22Rv1 (cell line): ENCODE results near the gene NUP93.

ENCODE experiments used
- H3K27ac ChIP-seq: fragments of 450-650 bp; 2 replicates; pipeline ENCODE4 v1.5.1; 2017
- CTCF ChIP-seq: fragments of 450-650 bp; IDR thresholded peaks from 2 replicates; pipeline ENCODE4 v1.5.1; 2017; ENCODE audit warnings: mild to moderate bottlenecking
- ZFX ChIP-seq: fragments of 450-650 bp; IDR thresholded peaks from 2 replicates; pipeline ENCODE4 v1.6.1; 2017; ENCODE audit warnings: antibody characterized with exemption, borderline replicate concordance

NUP93 gene

GRCh38 chr16:56860226-56861020 lies 130.5 kb downstream of the NUP93 start:
- TF ChIP-seq CTCF: no peak
- TF ChIP-seq ZFX: no peak
- H3K27ac ChIP-seq: no peak overlapping the region

- H3K27ac ChIP-seq: no peak overlapping the region
- TF ChIP-seq ZFX: no peak
- TF ChIP-seq CTCF: no peak
Observed at GRCh38 chr16:56861092-56861610, 131.2 kb downstream of the NUP93 start.

- H3K27ac ChIP-seq: no peak overlapping the region
- TF ChIP-seq CTCF (no peak), ZFX (no peak)
Observed at GRCh38 chr16:56861756-56862155, 131.8 kb downstream of the NUP93 start.

GRCh38 chr16:56862776-56863175 lies 132.8 kb downstream of the NUP93 start:
- TF ChIP-seq CTCF: no peak
- TF ChIP-seq ZFX: no peak
- H3K27ac ChIP-seq: no peak overlapping the region

GRCh38 chr16:56864960-56865359 lies 135.0 kb downstream of the NUP93 start, which contains the start of gene SLC12A3:
Gene SLC12A3, plus strand, starts transcription at chr16:56865207. Its CDS starts 29 bp downstream, at chr16:56865236.
- no peak for TF ChIP-seq CTCF
- no peak for TF ChIP-seq ZFX
- H3K27ac ChIP-seq: no peak within 1 kb of the TSS

GRCh38 chr16:56865394-56866062 lies 135.6 kb downstream of the NUP93 start:
- TF ChIP-seq ZFX (no peak), CTCF (no peak)
- no peak overlapping the region for H3K27ac ChIP-seq
